ENCODE results near the gene MKS1.

DNA sequence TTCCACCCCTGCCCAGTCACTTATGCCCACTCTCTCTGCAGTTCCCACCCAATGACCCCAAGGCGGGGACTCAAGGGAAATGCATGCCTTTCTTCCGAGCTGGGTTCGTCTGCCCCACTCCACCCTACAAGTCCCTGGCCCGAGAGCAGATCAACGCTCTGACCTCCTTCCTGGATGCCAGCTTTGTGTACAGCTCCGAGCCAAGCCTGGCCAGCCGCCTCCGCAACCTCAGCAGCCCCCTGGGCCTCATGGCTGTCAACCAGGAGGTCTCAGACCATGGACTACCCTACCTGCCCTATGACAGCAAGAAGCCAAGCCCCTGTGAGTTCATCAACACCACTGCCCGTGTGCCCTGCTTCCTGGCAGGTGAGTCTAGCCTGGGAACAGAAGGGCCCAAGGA is 33.1 kb upstream of the MKS1 start:
- TF ChIP-seq CTCF (conservative IDR thresholded peaks at IDR 0.05; ENCODE audit: low read depth in 2 of 2) (no peak), EZH2phosphoT487 (IDR thresholded peaks at IDR 0.05; ENCODE audit: unreplicated experiment) (no peak), CREB1 (CRISPR knock-in tag; IDR thresholded peaks at IDR 0.05; ENCODE audit: low read depth) (no peak), POLR2AphosphoS5 (IDR thresholded peaks at IDR 0.05; ENCODE audit: low read depth) (no peak), EZH2 (IDR thresholded peaks at IDR 0.05; ENCODE audit: low read depth, unreplicated experiment) (no peak)

Data from GM23338 (cell line).